C4-2B (cell line): ENCODE results near the gene DLL3.

Source experiments
- ZFX ChIP-seq: fragments of 450-650 bp; IDR thresholded peaks from 2 replicates; pipeline ENCODE4 v1.6.1; 2017
- TF ChIP-seq, protein P1 (sequence below): fragments of 450-650 bp; conservative IDR thresholded peaks from 2 replicates; pipeline ENCODE4 v1.5.1; 2017; ENCODE audit warnings: mild to moderate bottlenecking

DNA sequence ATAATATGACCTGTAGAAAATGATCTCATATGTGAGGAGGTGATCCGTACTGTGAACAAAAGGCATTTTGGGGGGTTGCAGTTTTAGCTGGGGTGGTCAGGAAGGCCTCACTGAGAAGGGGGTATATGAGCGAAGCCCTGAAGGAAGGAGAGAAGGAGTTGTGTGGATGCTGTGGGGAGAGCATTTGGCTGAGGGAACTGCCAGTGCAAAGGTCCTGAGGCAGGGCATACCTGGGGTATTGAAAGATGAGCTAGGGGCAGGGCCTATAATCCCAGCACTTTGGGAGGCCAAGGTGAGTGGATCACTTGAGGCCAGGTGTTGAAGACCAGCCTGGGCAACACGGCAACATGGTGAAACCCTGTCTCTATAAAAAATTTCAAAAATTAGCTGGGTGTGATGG lies 18.7 kb downstream of the DLL3 start:
- TF ChIP-seq, protein P1, sequence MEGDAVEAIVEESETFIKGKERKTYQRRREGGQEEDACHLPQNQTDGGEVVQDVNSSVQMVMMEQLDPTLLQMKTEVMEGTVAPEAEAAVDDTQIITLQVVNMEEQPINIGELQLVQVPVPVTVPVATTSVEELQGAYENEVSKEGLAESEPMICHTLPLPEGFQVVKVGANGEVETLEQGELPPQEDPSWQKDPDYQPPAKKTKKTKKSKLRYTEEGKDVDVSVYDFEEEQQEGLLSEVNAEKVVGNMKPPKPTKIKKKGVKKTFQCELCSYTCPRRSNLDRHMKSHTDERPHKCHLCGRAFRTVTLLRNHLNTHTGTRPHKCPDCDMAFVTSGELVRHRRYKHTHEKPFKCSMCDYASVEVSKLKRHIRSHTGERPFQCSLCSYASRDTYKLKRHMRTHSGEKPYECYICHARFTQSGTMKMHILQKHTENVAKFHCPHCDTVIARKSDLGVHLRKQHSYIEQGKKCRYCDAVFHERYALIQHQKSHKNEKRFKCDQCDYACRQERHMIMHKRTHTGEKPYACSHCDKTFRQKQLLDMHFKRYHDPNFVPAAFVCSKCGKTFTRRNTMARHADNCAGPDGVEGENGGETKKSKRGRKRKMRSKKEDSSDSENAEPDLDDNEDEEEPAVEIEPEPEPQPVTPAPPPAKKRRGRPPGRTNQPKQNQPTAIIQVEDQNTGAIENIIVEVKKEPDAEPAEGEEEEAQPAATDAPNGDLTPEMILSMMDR = no peak
- no peak for TF ChIP-seq ZFX
